NCI-H146 (cell line): ENCODE measurements around the gene MYMX.
A peak's percentile ranks its signal among the peaks of the same experiment; 100 is the strongest.

Experiments
- DNase-seq: peaks from one replicate; lab custom pipeline; 2025; lab: John Stamatoyannopoulos, UW

MYMX gene

GRCh38 chr6:44232676-44233566 is 16.2 kb downstream of the MYMX start:
- no peak for DNase-seq

- DNase-seq, result no peak
Measured at GRCh38 chr6:44233567-44234100, 16.9 kb downstream of the MYMX start.

DNA sequence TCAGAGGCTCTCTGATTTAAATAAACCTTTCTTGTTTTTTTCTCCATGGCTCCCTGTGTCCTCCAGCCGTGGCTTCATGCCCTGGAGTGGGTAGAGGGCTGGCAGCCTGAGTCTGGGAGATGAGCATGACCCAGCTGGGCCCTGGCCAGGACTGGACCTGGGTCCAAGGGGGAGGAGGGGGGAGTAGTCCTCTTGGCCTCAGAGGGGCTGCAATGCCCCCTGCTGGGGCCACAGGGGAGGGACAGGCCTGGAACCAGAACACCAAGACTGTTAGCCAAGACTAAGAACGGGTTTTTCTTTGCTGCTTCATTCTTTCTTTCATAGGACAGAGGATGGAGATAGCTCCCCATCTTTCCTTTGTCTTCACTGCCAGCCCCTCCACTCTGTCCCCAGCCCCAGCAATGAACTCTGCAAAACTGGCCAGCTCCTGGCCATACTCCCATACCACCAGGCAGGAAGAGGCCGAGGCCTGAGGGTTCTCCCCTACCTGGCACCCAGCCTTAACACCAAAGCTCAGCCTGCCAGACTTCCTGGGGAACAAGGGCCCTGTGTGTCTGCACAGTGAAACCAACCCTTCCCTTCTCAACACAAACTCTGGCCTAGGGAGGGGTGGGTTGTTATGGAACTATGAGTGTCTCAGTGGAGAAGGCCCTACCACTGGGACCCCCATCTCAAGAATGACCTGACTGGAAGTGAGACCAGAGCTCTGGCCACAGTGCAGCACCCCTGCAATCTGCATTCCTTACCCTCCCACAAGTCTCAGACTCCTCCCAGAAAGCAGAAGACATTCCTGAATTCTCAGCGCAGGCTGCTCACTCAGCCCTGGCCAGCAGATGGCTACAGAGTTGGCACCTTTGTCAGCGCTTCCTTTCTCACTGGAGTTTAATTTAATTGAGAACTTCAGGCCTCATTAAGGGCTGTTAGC is 17.6 kb downstream of the MYMX start:
- DNase-seq, result peak; percentile 43

- no peak for DNase-seq
Measured at GRCh38 chr6:44235269-44235668, 18.5 kb downstream of the MYMX start.

DNA sequence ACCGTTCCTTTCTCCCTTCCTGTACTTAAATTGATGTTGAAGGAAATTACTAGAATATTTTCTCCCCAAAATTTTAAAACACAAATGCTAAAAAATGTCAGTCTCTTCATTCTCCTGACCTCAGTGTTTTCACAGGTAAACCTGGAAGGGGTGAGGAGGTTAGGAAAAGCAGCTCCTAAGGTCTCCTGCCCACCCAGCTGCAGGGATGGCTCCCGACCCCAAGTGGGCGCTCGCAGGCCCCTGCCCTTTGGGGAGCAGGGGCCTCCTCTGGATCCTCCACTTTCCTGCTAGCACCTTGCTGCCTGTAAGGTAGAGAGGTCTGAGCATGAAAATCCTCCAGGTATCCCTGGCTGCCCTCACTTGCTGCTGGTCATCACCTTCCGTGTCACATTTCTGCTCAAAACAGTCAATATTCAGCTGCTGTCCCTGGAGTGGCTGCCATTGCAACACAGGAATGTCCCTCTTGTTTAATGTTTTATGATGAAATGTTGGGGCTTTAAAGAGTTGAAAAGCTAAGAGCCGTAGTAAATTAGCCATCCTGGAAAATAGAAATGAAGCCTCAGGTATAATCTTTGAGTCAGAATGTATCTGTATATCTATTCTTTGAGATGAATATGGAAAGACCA is 19.3 kb downstream of the MYMX start:
- DNase-seq, result no peak

GRCh38 chr6:44237021-44237812 is 20.5 kb downstream of the MYMX start:
- peak; percentile 98 for DNase-seq

- DNase-seq, result peak; percentile 89
Measured at GRCh38 chr6:44237813-44238433, 21.2 kb downstream of the MYMX start.

DNA sequence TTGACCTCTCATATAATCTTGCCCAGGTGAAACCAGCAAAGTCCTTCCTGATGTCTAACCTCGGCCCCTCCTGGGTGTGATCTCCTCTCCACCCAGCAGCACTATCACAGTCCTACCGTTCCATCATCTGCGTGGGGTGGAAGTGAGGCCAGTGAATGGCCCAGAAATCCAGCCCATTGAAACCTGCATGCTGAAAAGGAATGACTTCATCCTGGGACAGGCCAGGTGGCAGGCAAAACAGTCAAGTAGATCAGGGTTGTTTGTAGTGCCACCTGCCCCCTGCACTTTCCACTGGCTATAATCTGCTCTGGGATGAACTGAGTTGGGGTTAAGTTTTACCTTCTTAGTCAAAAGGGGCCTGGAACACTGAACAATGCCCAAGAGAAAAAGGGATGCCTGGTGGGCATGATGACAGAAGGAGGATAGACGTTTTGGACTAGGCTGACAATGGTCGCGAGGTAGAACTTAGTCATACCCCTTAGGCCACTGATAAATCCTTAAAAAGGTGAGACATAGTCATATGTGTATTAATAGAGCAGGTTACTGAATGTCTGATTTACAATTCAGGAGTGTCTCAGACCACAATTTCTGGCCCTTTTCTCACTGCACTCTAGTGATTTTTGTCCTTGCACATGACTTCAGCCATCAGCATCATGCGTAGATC is 22.1 kb downstream of the MYMX start:
- no peak for DNase-seq

- DNase-seq, result no peak
Measured at GRCh38 chr6:44243345-44243744, 26.6 kb downstream of the MYMX start.

GRCh38 chr6:44245391-44245911 is 28.7 kb downstream of the MYMX start:
- no peak for DNase-seq

DNA sequence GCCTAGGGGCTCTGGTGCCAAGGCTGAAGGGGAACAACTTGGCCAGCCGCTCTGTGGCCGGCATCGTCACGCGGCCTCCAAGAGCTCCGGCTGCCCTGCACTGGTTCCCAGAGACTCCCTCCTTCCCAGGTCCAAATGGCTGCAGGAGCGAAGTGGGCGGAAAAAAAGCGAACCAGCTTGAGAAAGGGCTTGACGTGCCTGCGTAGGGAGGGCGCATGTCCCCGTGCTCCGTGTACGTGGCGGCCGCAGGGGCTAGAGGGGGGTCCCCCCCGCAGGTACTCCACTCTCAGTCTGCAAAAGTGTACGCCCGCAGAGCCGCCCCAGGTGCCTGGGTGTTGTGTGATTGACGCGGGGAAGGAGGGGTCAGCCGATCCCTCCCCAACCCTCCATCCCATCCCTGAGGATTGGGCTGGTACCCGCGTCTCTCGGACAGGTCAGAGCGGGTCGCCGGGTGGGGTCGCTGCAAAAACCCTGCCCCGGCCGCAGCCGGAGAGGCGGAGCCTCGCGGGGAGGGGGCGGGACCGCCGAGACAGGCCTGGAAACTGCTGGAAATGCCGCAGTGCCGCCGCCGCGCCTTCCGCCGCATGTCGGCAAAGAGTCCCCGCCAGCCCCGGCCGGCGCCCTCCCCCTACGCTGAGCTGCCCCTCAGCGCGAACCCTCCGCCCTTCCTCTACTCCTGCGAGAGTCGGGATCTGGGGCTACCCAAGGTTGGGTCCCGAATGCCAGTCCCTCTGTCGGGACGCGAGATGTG is 29.4 kb downstream of the MYMX start:
- peak; percentile 95 for DNase-seq

DNA sequence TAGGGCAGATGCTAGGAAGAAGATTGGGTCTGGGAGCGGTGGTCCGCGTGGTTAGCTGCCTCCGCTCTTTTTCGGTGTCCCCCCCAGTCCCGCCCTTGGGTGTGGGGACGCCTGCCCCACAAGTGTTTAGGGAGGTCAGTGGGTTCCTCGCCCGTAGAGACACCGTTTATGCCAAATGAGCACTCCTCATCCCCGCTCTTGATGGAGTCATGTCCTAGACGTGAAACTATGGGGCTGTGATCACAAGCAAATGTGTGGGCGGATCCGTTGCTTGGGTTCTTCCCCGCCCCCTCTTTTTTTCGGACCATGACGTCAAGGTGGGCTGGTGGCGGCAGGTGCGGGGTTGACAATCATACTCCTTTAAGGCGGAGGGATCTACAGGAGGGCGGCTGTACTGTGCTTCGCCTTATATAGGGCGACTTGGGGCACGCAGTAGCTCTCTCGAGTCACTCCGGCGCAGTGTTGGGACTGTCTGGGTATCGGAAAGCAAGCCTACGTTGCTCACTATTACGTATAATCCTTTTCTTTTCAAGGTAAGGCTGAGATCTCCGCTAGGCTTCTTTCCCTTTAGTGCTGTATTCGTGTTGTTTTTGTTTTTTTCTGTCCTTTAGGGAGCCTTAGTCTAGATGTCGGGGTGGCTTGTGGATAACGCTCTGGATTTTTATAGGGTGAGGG is 30.1 kb downstream of the MYMX start, which contains the start of gene HSP90AB1:
TSS of gene HSP90AB1 (plus strand) at position 439 of the 675 bp plus-strand sequence. CDS start 1,529 bp downstream, outside the sequence.
- peak; percentile 100 for DNase-seq

DNA sequence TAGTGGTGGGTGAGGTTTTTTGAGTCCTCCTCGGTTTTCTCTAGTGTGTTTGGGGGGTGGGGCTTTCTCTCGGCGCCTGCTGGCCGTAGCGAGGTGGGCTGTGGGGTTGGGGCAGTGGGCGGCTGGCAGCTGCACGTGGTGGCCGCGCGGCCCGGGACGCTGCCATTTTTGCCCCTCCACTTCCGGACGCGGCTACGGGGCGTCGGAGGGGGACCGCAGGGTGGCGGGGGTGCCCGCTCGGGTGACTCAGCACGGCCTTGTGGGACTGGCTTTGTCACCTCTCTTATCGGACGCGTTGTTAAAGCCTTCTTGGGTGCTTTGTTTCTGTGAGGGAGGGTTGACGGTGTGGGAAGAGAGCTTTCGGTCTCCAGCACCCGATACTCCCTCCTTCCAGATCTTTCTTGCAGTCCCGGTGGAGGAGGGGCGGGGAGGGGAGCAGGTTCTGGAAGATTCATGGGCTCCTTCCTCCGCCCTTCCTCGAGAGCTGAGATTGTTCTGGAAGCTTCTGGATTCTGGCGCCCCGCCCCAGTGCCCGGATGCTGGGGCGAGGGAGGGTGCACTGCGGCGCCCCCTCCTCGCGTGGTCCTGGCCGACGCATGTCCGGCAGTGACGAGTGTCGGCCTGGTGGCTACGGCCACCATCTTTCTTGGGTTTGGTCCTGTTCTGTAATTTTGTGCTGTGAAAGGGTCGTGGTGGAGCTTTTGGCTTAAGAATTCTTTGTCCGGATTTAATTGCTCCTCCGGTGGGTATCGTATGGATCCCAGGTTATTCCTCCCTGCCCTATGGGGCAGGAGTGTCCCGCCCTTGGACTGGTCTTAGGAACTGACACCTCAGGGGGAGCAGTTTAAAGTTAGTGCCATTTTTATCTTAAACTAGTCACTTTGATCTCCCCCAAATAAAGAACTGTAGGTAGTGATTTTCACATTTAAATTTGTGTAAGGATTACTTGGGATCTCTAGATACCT is 30.9 kb downstream of the MYMX start:
- peak; percentile 70 for DNase-seq

DNA sequence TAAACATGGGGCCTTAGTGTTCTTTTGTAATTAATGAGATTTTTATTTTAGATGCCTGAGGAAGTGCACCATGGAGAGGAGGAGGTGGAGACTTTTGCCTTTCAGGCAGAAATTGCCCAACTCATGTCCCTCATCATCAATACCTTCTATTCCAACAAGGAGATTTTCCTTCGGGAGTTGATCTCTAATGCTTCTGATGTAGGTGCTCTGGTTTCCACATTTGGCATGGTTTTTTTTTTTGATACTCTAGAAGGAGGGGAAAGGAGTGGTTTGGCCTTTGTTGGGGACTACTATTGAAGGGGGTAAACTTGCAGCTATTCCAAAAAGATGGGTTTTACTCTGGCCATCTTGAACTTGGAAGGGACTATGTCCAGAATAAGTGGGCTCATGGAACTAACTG is 31.9 kb downstream of the MYMX start:
- no peak for DNase-seq

GRCh38 chr6:44249082-44249748 is 32.5 kb downstream of the MYMX start:
- DNase-seq, result no peak

GRCh38 chr6:44250067-44250717 is 33.5 kb downstream of the MYMX start:
- DNase-seq, result no peak
